ENCODE results near the gene PBX4. TPM values are rescaled to one million over a fixed set of nuclear protein-coding genes. Genes with fewer than 3 reads are reported as not detected.
A peak's percentile ranks its signal among the peaks of the same experiment; 100 is the strongest.

Gene PBX4
- polyA plus RNA-seq, 3 donors from 2014 or later = 0.57 to 0.82 TPM; not detected in 1

- Mint-ChIP-seq H3K4me3 (peak within 1 kb of the TSS; percentile 95 to 99 (median 98)), H3K27ac (peak within 1 kb of the TSS; percentile 94 to 98 (median 96)), H3K36me3 (peaks cover 0 to 2% (median 0%) of the 10 kb centered on the region in 3 donors), H3K9me3 (no peaks in the 10 kb centered on the region), H3K4me1 (peaks cover 20 to 23% of the 10 kb centered on the region in 2 donors), H3K27me3 (ENCODE audit: low read depth in 3 of 3) (peaks cover 2 to 11% (median 9%) of the 10 kb centered on the region in 3 donors)
- DNase-seq = peak; percentile 82 to 87 (median 87)
Measured at GRCh38 chr19:19643158-19644053, 24.9 kb upstream of the PBX4 start, which contains the start of gene GMIP. GMIP (minus strand) TSS chr19:19643657; CDS start chr19:19643529, 128 bp downstream.

- Mint-ChIP-seq H3K9me3 (no peaks in the 10 kb centered on the region), H3K27me3 (ENCODE audit: low read depth in 3 of 3) (peaks cover 2 to 11% (median 8%) of the 10 kb centered on the region in 3 donors), H3K4me1 (peaks cover 20 to 23% of the 10 kb centered on the region in 2 donors), H3K4me3 (peak overlapping the region; percentile 95 to 99 (median 98)), H3K27ac (peak overlapping the region; percentile 94 to 98 (median 96)), H3K36me3 (peaks cover 0 to 4% (median 0%) of the 10 kb centered on the region in 3 donors)
- DNase-seq = peak; percentile 58 to 68 (median 63)
Measured at GRCh38 chr19:19642506-19643157, 24.1 kb upstream of the PBX4 start.

- Mint-ChIP-seq H3K36me3 (peaks cover 12 to 29% (median 14%) of the 10 kb centered on the region in 3 donors), H3K4me1 (peaks cover 17 to 23% of the 10 kb centered on the region in 2 donors), H3K4me3 (no peak overlapping the region), H3K27me3 (ENCODE audit: low read depth in 3 of 3) (peaks cover 0 to 8% (median 3%) of the 10 kb centered on the region in 3 donors), H3K27ac (no peak overlapping the region), H3K9me3 (no peaks in the 10 kb centered on the region)
- no peak for DNase-seq
Measured at GRCh38 chr19:19637523-19638251, 19.2 kb upstream of the PBX4 start.

- Mint-ChIP-seq H3K27me3 (ENCODE audit: low read depth in 3 of 3) (peaks cover 0 to 5% (median 0%) of the 10 kb centered on the region in 3 donors), H3K4me3 (no peak overlapping the region), H3K36me3 (peaks cover 14 to 32% (median 17%) of the 10 kb centered on the region in 3 donors), H3K27ac (no peak overlapping the region), H3K4me1 (peaks cover 11 to 18% of the 10 kb centered on the region in 2 donors), H3K9me3 (no peaks in the 10 kb centered on the region)
- DNase-seq = no peak
Measured at GRCh38 chr19:19637186-19637522, 18.7 kb upstream of the PBX4 start.

GRCh38 chr19:19636573-19637185 lies 18.2 kb upstream of the PBX4 start:
- DNase-seq = no peak
- Mint-ChIP-seq H3K4me3 (no peak overlapping the region), H3K36me3 (peaks cover 14 to 32% (median 17%) of the 10 kb centered on the region in 3 donors), H3K9me3 (no peaks in the 10 kb centered on the region), H3K27me3 (ENCODE audit: low read depth in 3 of 3) (peaks cover 0 to 5% (median 0%) of the 10 kb centered on the region in 3 donors), H3K4me1 (peaks cover 7 to 13% of the 10 kb centered on the region in 2 donors), H3K27ac (no peak overlapping the region)

GRCh38 chr19:19635313-19635702 lies 16.8 kb upstream of the PBX4 start:
- peaks cover 14 to 32% (median 17%) of the 10 kb centered on the region in 3 donors for H3K36me3 Mint-ChIP-seq
- H3K27me3 Mint-ChIP-seq (ENCODE audit: low read depth in 3 of 3) = peaks cover 0 to 5% (median 0%) of the 10 kb centered on the region in 3 donors
- H3K27ac Mint-ChIP-seq = no peak overlapping the region
- no peak overlapping the region for H3K4me3 Mint-ChIP-seq
- DNase-seq = no peak
- H3K9me3 Mint-ChIP-seq = no peaks in the 10 kb centered on the region
- H3K4me1 Mint-ChIP-seq = peaks cover 6 to 10% of the 10 kb centered on the region in 2 donors

GRCh38 chr19:19634516-19635312 lies 16.2 kb upstream of the PBX4 start:
- no peaks in the 10 kb centered on the region for H3K9me3 Mint-ChIP-seq
- no peak for DNase-seq
- peaks cover 6 to 7% of the 10 kb centered on the region in 2 donors for H3K4me1 Mint-ChIP-seq
- H3K36me3 Mint-ChIP-seq = peaks cover 14 to 32% (median 17%) of the 10 kb centered on the region in 3 donors
- H3K27ac Mint-ChIP-seq = peak overlapping the region in 2 of 6 donors; percentile 21 to 34
- peaks cover 0 to 5% (median 0%) of the 10 kb centered on the region in 3 donors for H3K27me3 Mint-ChIP-seq (ENCODE audit: low read depth in 3 of 3)
- H3K4me3 Mint-ChIP-seq = no peak overlapping the region

- H3K9me3 Mint-ChIP-seq = no peaks in the 10 kb centered on the region
- no peak for DNase-seq
- no peak overlapping the region for H3K4me3 Mint-ChIP-seq
- peaks cover 0 to 6% (median 2%) of the 10 kb centered on the region in 3 donors for H3K27me3 Mint-ChIP-seq (ENCODE audit: low read depth in 3 of 3)
- peaks cover 6 to 7% of the 10 kb centered on the region in 2 donors for H3K4me1 Mint-ChIP-seq
- peaks cover 14 to 32% (median 17%) of the 10 kb centered on the region in 3 donors for H3K36me3 Mint-ChIP-seq
- H3K27ac Mint-ChIP-seq = peak overlapping the region; percentile 10 to 70 (median 34)
Measured at GRCh38 chr19:19633711-19634515, 15.4 kb upstream of the PBX4 start.

GRCh38 chr19:19632661-19633060 lies 14.2 kb upstream of the PBX4 start:
- peaks cover 7 to 10% of the 10 kb centered on the region in 2 donors for H3K4me1 Mint-ChIP-seq
- H3K9me3 Mint-ChIP-seq = no peaks in the 10 kb centered on the region
- H3K27me3 Mint-ChIP-seq (ENCODE audit: low read depth in 3 of 3) = peaks cover under 1 to 10% (median 4%) of the 10 kb centered on the region in 3 donors
- peak overlapping the region in 4 of 6 donors; percentile 6 to 53 (median 29) for H3K27ac Mint-ChIP-seq
- no peak for DNase-seq
- peaks cover 14 to 28% (median 17%) of the 10 kb centered on the region in 3 donors for H3K36me3 Mint-ChIP-seq
- H3K4me3 Mint-ChIP-seq = no peak overlapping the region

GRCh38 chr19:19631346-19631745 lies 12.9 kb upstream of the PBX4 start:
- Mint-ChIP-seq H3K36me3 (peaks cover 14 to 28% (median 17%) of the 10 kb centered on the region in 3 donors), H3K27me3 (ENCODE audit: low read depth in 3 of 3) (peaks cover 4 to 16% (median 6%) of the 10 kb centered on the region in 3 donors), H3K9me3 (no peaks in the 10 kb centered on the region), H3K4me3 (no peak overlapping the region), H3K27ac (peak overlapping the region in 2 of 6 donors; percentile 8 to 72), H3K4me1 (peaks cover 18 to 21% of the 10 kb centered on the region in 2 donors)
- no peak for DNase-seq

GRCh38 chr19:19630426-19630825 lies 11.9 kb upstream of the PBX4 start:
- Mint-ChIP-seq H3K27ac (peak overlapping the region in 3 of 6 donors; percentile 25 to 72 (median 39)), H3K4me3 (no peak overlapping the region), H3K36me3 (peaks cover 14 to 24% (median 17%) of the 10 kb centered on the region in 3 donors), H3K4me1 (peaks cover 22 to 23% of the 10 kb centered on the region in 2 donors), H3K9me3 (no peaks in the 10 kb centered on the region), H3K27me3 (ENCODE audit: low read depth in 3 of 3) (peaks cover 4 to 16% (median 6%) of the 10 kb centered on the region in 3 donors)
- DNase-seq = no peak

Data from immature natural killer cell (primary cell).